NCI-H2196 treated with DMSO at 0.1 percent for 48 hours (cell line): Measurements from ENCODE around the gene ELOVL5.

ENCODE experiments used
- DNase-seq: peaks from one replicate; lab custom pipeline; 2025; ENCODE audit not compliant: unreplicated experiment; lab: John Stamatoyannopoulos, UW

ELOVL5 gene

GRCh38 chr6:53280207-53280606 is 68.5 kb downstream of the ELOVL5 start:
- DNase-seq = no peak

- no peak for DNase-seq
These were observed 69.5 kb downstream of the ELOVL5 start for GRCh38 chr6:53279293-53279692.

- no peak for DNase-seq
These were observed 75.4 kb downstream of the ELOVL5 start for GRCh38 chr6:53273370-53273769.

GRCh38 chr6:53269827-53270226 is 78.9 kb downstream of the ELOVL5 start:
- no peak for DNase-seq

GRCh38 chr6:53268858-53269608 is 79.7 kb downstream of the ELOVL5 start:
- no peak for DNase-seq

- no peak for DNase-seq
These were observed 82.1 kb downstream of the ELOVL5 start for GRCh38 chr6:53266553-53267090.

- no peak for DNase-seq
These were observed 83.7 kb downstream of the ELOVL5 start for GRCh38 chr6:53264915-53265607.

GRCh38 chr6:53264337-53264736 is 84.4 kb downstream of the ELOVL5 start:
- DNase-seq = no peak

GRCh38 chr6:53263917-53264316 is 84.8 kb downstream of the ELOVL5 start:
- no peak for DNase-seq

- no peak for DNase-seq
These were observed 88.7 kb downstream of the ELOVL5 start for GRCh38 chr6:53259860-53260580.

GRCh38 chr6:53258774-53259155 is 90.0 kb downstream of the ELOVL5 start:
- DNase-seq = no peak

GRCh38 chr6:53258076-53258773 is 90.5 kb downstream of the ELOVL5 start:
- no peak for DNase-seq

- no peak for DNase-seq
These were observed 91.2 kb downstream of the ELOVL5 start for GRCh38 chr6:53257533-53257932.

GRCh38 chr6:53257001-53257400 is 91.7 kb downstream of the ELOVL5 start:
- DNase-seq = no peak

- no peak for DNase-seq
These were observed 96.5 kb downstream of the ELOVL5 start for GRCh38 chr6:53252177-53252692.

- DNase-seq = no peak
These were observed 97.6 kb downstream of the ELOVL5 start for GRCh38 chr6:53251033-53251672.

GRCh38 chr6:53250176-53251032 is 98.3 kb downstream of the ELOVL5 start:
- no peak for DNase-seq

GRCh38 chr6:53246924-53247323 is 101.8 kb downstream of the ELOVL5 start:
- DNase-seq = no peak

GRCh38 chr6:53244958-53245357 is 103.8 kb downstream of the ELOVL5 start:
- DNase-seq = no peak
